PC-9 (cell line): ENCODE results near the gene UNC13C. TPM values are rescaled to one million over a fixed set of nuclear protein-coding genes. Genes with fewer than 3 reads are reported as not detected.

Source experiments
- BruUV-seq: library from RNA; stranded (reverse); fragments of 400-500 nt; replicated peaks from 2 replicates; lab custom pipeline; 2021; lab: Mats Ljungman, UMichigan
- CTCF ChIA-PET: fragments of 300-600 bp; sonication (Branson Sonifier 250); formaldehyde crosslinking; loops from one replicate; lab custom pipeline; 2022; ENCODE audit warnings: antibody characterized with exemption; lab: Charles Lee
- POLR2A ChIA-PET: fragments of 300-600 bp; sonication (Branson Sonifier 250); formaldehyde crosslinking; loops from one replicate; lab custom pipeline; 2022; ENCODE audit warnings: antibody characterized with exemption; ENCODE audit not compliant: unreplicated experiment; lab: Charles Lee
- DNase-seq, 2 experiments: peaks; one replicate each; pipeline versions ENCODE4 v3.0.0 to v3.0.0-alpha.2; 2015 to 2022; ENCODE audit warnings: mixed read lengths in 1 of 2
- H2AFZ ChIP-seq: fragments of 200-600 bp; sonication (generic); 2 replicates; pipeline ENCODE4 v1.8.1; 2017; ENCODE audit warnings: antibody characterized with exemption
- H3F3A ChIP-seq: fragments of 200-600 bp; sonication (generic); 2 replicates; pipeline ENCODE4 v1.8.1; 2017; ENCODE audit warnings: antibody characterized with exemption, mild to moderate bottlenecking, low read depth; ENCODE audit not compliant: insufficient read depth
- H3K27ac ChIP-seq: fragments of 200-600 bp; sonication (generic); 2 replicates; pipeline ENCODE4 v1.6.1; 2016; ENCODE audit warnings: mixed run types
- H3K27me3 ChIP-seq: fragments of 200-600 bp; sonication (generic); 2 replicates; pipeline ENCODE4 v1.6.1; 2016; ENCODE audit warnings: low read depth, mixed run types; ENCODE audit not compliant: insufficient read depth
- H3K36me3 ChIP-seq: fragments of 200-600 bp; sonication (generic); 2 replicates; pipeline ENCODE4 v1.6.1; 2016; ENCODE audit warnings: low read depth, mixed run types
- H3K4me1 ChIP-seq: fragments of 200-600 bp; sonication (generic); replicated peaks from 2 replicates; pipeline ENCODE4 v1.6.1; 2016; ENCODE audit warnings: mixed run types; ENCODE audit not compliant: insufficient read depth
- H3K4me2 ChIP-seq: fragments of 200-600 bp; sonication (generic); 2 replicates; pipeline ENCODE4 v1.6.1; 2017; ENCODE audit warnings: mixed run types
- H3K4me3 ChIP-seq: fragments of 200-600 bp; sonication (generic); 2 replicates; pipeline ENCODE4 v1.6.1; 2016; ENCODE audit warnings: mixed run types
- H3K79me2 ChIP-seq: fragments of 200-600 bp; sonication (generic); 2 replicates; pipeline ENCODE4 v1.6.1; 2017; ENCODE audit warnings: low read depth, mixed run types
- H3K9me2 ChIP-seq: fragments of 200-600 bp; sonication (generic); 2 replicates; pipeline ENCODE4 v1.8.1; 2017; ENCODE audit warnings: mild to moderate bottlenecking; ENCODE audit not compliant: insufficient read depth
- H3K9me3 ChIP-seq: fragments of 200-600 bp; sonication (generic); 2 replicates; pipeline ENCODE4 v1.8.1; 2016; ENCODE audit warnings: low read depth; ENCODE audit not compliant: insufficient read depth
- H4K20me1 ChIP-seq: fragments of 200-600 bp; sonication (generic); 2 replicates; pipeline ENCODE4 v1.8.1; 2017; ENCODE audit not compliant: insufficient read depth
- EZH2 ChIP-seq: fragments of 200-600 bp; sonication (generic); IDR thresholded peaks from 2 replicates; pipeline ENCODE4 v1.8.0; 2017; ENCODE audit warnings: antibody characterized with exemption, low read depth
- intact Hi-C: fragments of 100-400 bp; cut with micrococcal nuclease; formaldehyde crosslinking; loops from one replicate; pipeline ENCODE4 v1.10.0; 2022; ENCODE audit not compliant: unreplicated experiment
- total RNA-seq: library from RNA; stranded (reverse); gene quantifications from 2 replicates; pipeline ENCODE4 v1.2.3, GENCODE V29; 2021
- TF ChIP-seq, protein P1 (sequence below): fragments of 200-600 bp; sonication (generic); conservative IDR thresholded peaks from 2 replicates; pipeline ENCODE4 v1.6.1; 2017; ENCODE audit warnings: mixed run types, antibody characterized with exemption, mild to moderate bottlenecking, moderate library complexity

Gene UNC13C
- total RNA-seq, 1 experiment from 2014 or later: not detected

DNA sequence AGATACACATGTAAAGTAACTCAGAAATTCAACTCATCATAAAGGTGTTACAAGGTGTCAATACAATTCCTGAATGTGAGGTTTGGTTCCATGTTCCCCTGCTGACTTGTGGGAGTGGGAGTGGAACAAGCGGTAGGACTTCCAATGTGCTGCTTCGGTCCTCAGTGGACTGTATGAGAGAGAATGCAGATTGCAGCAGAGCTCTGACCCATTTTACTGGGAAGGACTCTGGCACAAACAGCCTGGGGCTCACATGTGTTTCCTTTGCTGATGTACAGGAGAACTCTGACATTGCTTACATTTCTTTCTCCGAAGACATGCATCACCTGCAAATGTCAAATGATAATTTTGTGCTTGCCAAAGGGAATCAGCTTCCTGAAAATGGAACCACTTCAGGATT is 111.5 kb downstream of the UNC13C start:
- H3K4me3 ChIP-seq: no peak overlapping the region
- TF ChIP-seq, protein P1, sequence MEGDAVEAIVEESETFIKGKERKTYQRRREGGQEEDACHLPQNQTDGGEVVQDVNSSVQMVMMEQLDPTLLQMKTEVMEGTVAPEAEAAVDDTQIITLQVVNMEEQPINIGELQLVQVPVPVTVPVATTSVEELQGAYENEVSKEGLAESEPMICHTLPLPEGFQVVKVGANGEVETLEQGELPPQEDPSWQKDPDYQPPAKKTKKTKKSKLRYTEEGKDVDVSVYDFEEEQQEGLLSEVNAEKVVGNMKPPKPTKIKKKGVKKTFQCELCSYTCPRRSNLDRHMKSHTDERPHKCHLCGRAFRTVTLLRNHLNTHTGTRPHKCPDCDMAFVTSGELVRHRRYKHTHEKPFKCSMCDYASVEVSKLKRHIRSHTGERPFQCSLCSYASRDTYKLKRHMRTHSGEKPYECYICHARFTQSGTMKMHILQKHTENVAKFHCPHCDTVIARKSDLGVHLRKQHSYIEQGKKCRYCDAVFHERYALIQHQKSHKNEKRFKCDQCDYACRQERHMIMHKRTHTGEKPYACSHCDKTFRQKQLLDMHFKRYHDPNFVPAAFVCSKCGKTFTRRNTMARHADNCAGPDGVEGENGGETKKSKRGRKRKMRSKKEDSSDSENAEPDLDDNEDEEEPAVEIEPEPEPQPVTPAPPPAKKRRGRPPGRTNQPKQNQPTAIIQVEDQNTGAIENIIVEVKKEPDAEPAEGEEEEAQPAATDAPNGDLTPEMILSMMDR: no peak
- TF ChIP-seq EZH2: no peak
- no peaks in the 10 kb centered on the region for H3K9me2 ChIP-seq
- no peaks in the 10 kb centered on the region for H4K20me1 ChIP-seq
- no peaks in the 10 kb centered on the region for H3K9me3 ChIP-seq
- no peaks in the 10 kb centered on the region for H3K27me3 ChIP-seq
- no peak overlapping the region for H3K27ac ChIP-seq
- POLR2A ChIA-PET: no interaction called here
- DNase-seq: no peak
- intact Hi-C loops: no loop called here
- H3K4me1 ChIP-seq: no peaks in the 10 kb centered on the region
- H3K79me2 ChIP-seq: no peaks in the 10 kb centered on the region
- H3K4me2 ChIP-seq: no peak overlapping the region
- H2AFZ ChIP-seq: no peak overlapping the region
- BruUV-seq: no TSS peak
- CTCF ChIA-PET: no interaction called here
- no peaks in the 10 kb centered on the region for H3F3A ChIP-seq
- H3K36me3 ChIP-seq: no peaks in the 10 kb centered on the region

DNA sequence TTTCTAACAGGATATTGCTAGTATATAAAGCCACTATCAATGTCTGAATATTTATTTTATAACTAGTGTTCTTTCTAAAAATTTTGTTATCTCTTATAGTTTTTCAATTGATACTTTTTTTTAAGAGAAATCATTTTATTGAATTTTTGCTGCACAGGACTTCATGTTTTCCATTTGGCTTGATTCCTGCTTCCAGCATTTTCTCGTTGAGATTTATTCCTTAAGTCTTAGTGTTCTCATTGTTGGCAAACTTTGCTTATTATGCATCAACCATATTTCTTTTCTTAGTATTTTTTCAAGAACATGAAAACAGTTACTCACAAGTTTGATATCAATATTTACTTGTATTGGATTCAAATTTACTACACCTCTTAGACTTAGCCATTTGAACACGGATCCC is 113.4 kb downstream of the UNC13C start:
- H3K9me3 ChIP-seq: no peaks in the 10 kb centered on the region
- CTCF ChIA-PET: no interaction called here
- DNase-seq: no peak
- BruUV-seq: no TSS peak
- TF ChIP-seq, protein P1: no peak
- TF ChIP-seq EZH2: no peak
- no peaks in the 10 kb centered on the region for H3K9me2 ChIP-seq
- H2AFZ ChIP-seq: no peak overlapping the region
- intact Hi-C loops: no loop called here
- no peaks in the 10 kb centered on the region for H3K4me1 ChIP-seq
- no peaks in the 10 kb centered on the region for H4K20me1 ChIP-seq
- no peaks in the 10 kb centered on the region for H3K79me2 ChIP-seq
- no peaks in the 10 kb centered on the region for H3K36me3 ChIP-seq
- no peak overlapping the region for H3K27ac ChIP-seq
- H3K4me3 ChIP-seq: no peak overlapping the region
- POLR2A ChIA-PET: no interaction called here
- no peaks in the 10 kb centered on the region for H3F3A ChIP-seq
- H3K27me3 ChIP-seq: no peaks in the 10 kb centered on the region
- H3K4me2 ChIP-seq: no peak overlapping the region

DNA sequence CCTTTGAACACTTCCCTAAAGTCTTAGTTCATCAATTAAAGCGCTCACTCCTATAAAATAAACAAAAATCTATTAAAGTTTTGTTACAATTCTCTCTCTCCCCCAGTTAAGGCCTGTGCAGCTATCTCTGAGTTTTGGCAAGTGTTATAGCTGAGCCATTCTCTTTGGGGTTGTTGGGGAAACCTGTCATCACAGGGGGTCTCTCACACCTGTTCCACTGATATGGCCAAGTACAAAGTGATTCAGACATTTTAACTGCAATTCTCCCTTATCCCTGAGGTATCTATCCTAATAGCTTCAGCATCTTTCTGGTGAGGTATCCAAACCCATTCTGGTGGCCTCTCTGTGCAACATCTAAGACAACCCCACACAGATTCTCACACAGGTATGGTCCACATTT is 116.4 kb downstream of the UNC13C start:
- Histone ChIP-seq H4K20me1 (no peaks in the 10 kb centered on the region), H3K79me2 (no peaks in the 10 kb centered on the region), H3K27ac (no peak overlapping the region), H3K4me3 (no peak overlapping the region), H3K4me2 (no peak overlapping the region), H3F3A (no peaks in the 10 kb centered on the region), H3K4me1 (no peaks in the 10 kb centered on the region), H3K36me3 (no peaks in the 10 kb centered on the region), H3K9me3 (no peaks in the 10 kb centered on the region), H2AFZ (no peak overlapping the region), H3K9me2 (no peaks in the 10 kb centered on the region), H3K27me3 (no peaks in the 10 kb centered on the region)
- TF ChIP-seq, protein P1: no peak
- no peak for TF ChIP-seq EZH2
- BruUV-seq: no TSS peak
- CTCF ChIA-PET: no interaction called here
- intact Hi-C loops: no loop called here
- DNase-seq: no peak
- POLR2A ChIA-PET: no interaction called here
